ENCODE measurements around the gene TRIP12. TPM values are rescaled to one million over a fixed set of nuclear protein-coding genes. Genes with fewer than 3 reads are reported as not detected.

TRIP12 gene
- total and polyA plus RNA-seq, 2 of the 4 experiments (the other 2 are of a cell fraction): 51.6 to 209 TPM

- H3K23ac ChIP-seq (ENCODE audit: low read depth, low read length): no peak overlapping the region
- H3K4me3 ChIP-seq (ENCODE audit: insufficient read depth, low read depth, low read length): no peak overlapping the region
- no peak overlapping the region for H4K91ac ChIP-seq (ENCODE audit: insufficient read depth, low read depth, low read length)
- dilution Hi-C loops (cut with HindIII; ENCODE audit: low sequenced_read_pairs, unreplicated experiment) (no loop called here), intact Hi-C loops (cut with micrococcal nuclease) (no loop called here), in situ Hi-C loops (cut with MboI; ENCODE audit: low sequenced_read_pairs) (no loop called here)
- no peaks in the 10 kb centered on the region for H4K20me1 ChIP-seq (ENCODE audit: insufficient read depth, low read length)
- no peaks in the 10 kb centered on the region for H3K36me3 ChIP-seq (ENCODE audit: control insufficient read depth, insufficient read depth, low read length)
- no peak overlapping the region for H3K18ac ChIP-seq (ENCODE audit: low read depth, low read length)
- H3K56ac ChIP-seq (ENCODE audit: extremely low read depth, insufficient read depth, low read length): no peak overlapping the region
- no peak overlapping the region for H3K4me2 ChIP-seq (ENCODE audit: low read depth, low read length)
- no peak overlapping the region for H4K5ac ChIP-seq (ENCODE audit: low read depth, low read length)
- no peak overlapping the region for H2BK15ac ChIP-seq (ENCODE audit: low read depth, low read length)
- no peak for DNase-seq
- TF ChIP-seq USF2 (IDR thresholded peaks at IDR 0.05; ENCODE audit: low read depth, low read length): no peak
- TF ChIP-seq MAFK (IDR thresholded peaks at IDR 0.05; ENCODE audit: low read depth, low read length): no peak
- no peak for TF ChIP-seq CHD1 (IDR thresholded peaks at IDR 0.05; ENCODE audit: low read depth, low read length)
- no peak for TF ChIP-seq FOS (IDR thresholded peaks at IDR 0.05; ENCODE audit: low read depth, low read length)
- TF ChIP-seq MXI1 (IDR thresholded peaks at IDR 0.05; ENCODE audit: borderline replicate concordance, low read depth, low read length): no peak
- TF ChIP-seq MAZ (IDR thresholded peaks at IDR 0.05; ENCODE audit: borderline replicate concordance, low read depth, low read length): no peak
- H2BK120ac ChIP-seq (ENCODE audit: low read depth, low read length): no peak overlapping the region
- no peaks in the 10 kb centered on the region for H3K4me1 ChIP-seq (ENCODE audit: control insufficient read depth, insufficient read depth, low read length)
- no peak overlapping the region for H3K9ac ChIP-seq (ENCODE audit: low read depth, low read length)
- no peak overlapping the region for H2AK5ac ChIP-seq (ENCODE audit: low read depth, low read length)
- H3K9me3 ChIP-seq (ENCODE audit: control insufficient read depth, insufficient read depth, low read length): no peaks in the 10 kb centered on the region; the same call in 1 of the 2 replicates
- CTCF ChIA-PET: no interaction called here
- no peaks in the 10 kb centered on the region for H3K9me1 ChIP-seq (ENCODE audit: insufficient read depth, low read length)
- no peak overlapping the region for H3K14ac ChIP-seq (replicated peaks; ENCODE audit: low read depth, low read length)
- WGBS, 2 experiments (ENCODE audit: extremely low coverage in 2 of 2, insufficient read length in 1 of 2): 63% methylated on average over 1 of the region's 6 CpGs; no CpG with 5 or more reads in 1 of the 2 experiments
- POLR2A ChIA-PET (ENCODE audit: unreplicated experiment): no interaction called here
- no peak overlapping the region for H2BK5ac ChIP-seq (ENCODE audit: low read depth, low read length, poor library complexity, severe bottlenecking)
- ATAC-seq (ENCODE audit: low read depth): peak; percentile 62
- H4K8ac ChIP-seq (ENCODE audit: low read depth in 2 of 2, low read length in 2 of 2): no peak overlapping the region
- H3K27ac ChIP-seq (ENCODE audit: insufficient read depth, low read length): no peak overlapping the region
- H2BK20ac ChIP-seq (ENCODE audit: low read depth, low read length): no peak overlapping the region
- H2AK9ac ChIP-seq (replicated peaks; ENCODE audit: low read depth, low read length, poor library complexity): no peak overlapping the region
- no peaks in the 10 kb centered on the region for H3K27me3 ChIP-seq (ENCODE audit: control insufficient read depth, insufficient read depth, low read length)
- no peak overlapping the region for H3K4ac ChIP-seq (ENCODE audit: low read depth, low read length)
- no peaks in the 10 kb centered on the region for H3K79me1 ChIP-seq (ENCODE audit: low read depth in 1 of 2, low read length in 2 of 2)
- no TSS peak for BruUV-seq (replicated peaks)
- H2AFZ ChIP-seq (replicated peaks; ENCODE audit: low read length, poor library complexity): no peak overlapping the region
Measured at GRCh38 chr2:229733611-229734245, 188.1 kb downstream of the TRIP12 start.
